Keratinocyte (primary cell): Measurements from ENCODE around the gene MOCS1.

ENCODE experiments used
- EZH2 ChIP-seq: IDR thresholded peaks from one replicate; pipeline ENCODE4 v1.6.1; 2012; ENCODE audit warnings: inconsistent platforms, mild to moderate bottlenecking, low read length, moderate library complexity
- TF ChIP-seq, protein P1 (sequence below), 3 experiments: IDR thresholded peaks in 1 of 3; conservative IDR thresholded peaks in 1 of 3; optimal IDR thresholded peaks in 1 of 3; 2 replicates in 2 of 3; 3 replicates in 1 of 3; pipeline versions ENCODE3 to v1.5.1; 2011; ENCODE audit warnings: low read length in 3 of 3, mild to moderate bottlenecking in 3 of 3, moderate library complexity in 2 of 3, control low read depth in 1 of 3, inconsistent platforms in 1 of 3; ENCODE audit not compliant: insufficient read depth in 2 of 3; ENCODE audit errors: extremely low read depth in 1 of 3

DNA sequence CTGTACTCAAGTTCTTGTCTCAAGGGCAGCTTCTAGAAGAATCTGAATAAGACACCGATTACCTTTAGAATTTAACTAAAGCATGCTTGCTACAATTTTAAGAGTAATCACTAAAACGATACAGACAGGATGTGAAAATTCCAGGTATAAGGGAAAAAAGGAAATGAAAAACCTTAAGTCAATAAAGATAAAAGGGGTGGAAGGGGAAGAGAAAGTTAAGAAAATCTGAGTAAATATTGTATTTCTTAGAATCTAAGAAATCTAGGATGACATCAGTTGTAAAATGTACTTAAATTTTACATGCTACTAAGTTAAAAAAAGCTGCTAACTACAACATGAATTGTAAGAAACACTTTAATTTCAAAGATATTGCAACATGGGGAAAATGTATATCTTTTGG, 30.3 kb upstream of the MOCS1 start:
- TF ChIP-seq, protein P1, sequence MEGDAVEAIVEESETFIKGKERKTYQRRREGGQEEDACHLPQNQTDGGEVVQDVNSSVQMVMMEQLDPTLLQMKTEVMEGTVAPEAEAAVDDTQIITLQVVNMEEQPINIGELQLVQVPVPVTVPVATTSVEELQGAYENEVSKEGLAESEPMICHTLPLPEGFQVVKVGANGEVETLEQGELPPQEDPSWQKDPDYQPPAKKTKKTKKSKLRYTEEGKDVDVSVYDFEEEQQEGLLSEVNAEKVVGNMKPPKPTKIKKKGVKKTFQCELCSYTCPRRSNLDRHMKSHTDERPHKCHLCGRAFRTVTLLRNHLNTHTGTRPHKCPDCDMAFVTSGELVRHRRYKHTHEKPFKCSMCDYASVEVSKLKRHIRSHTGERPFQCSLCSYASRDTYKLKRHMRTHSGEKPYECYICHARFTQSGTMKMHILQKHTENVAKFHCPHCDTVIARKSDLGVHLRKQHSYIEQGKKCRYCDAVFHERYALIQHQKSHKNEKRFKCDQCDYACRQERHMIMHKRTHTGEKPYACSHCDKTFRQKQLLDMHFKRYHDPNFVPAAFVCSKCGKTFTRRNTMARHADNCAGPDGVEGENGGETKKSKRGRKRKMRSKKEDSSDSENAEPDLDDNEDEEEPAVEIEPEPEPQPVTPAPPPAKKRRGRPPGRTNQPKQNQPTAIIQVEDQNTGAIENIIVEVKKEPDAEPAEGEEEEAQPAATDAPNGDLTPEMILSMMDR (optimal IDR thresholded peaks at IDR 0.05 in 1 of 3, IDR thresholded peaks at IDR 0.05 in 1 of 3, conservative IDR thresholded peaks at IDR 0.05 in 1 of 3; ENCODE audit: extremely low read depth in 1 of 3, insufficient read depth in 2 of 3, low read length in 3 of 3): no peak
- no peak for TF ChIP-seq EZH2
